Aorta (tissue), 5 donors: ENCODE data around the gene OSBPL5. TPM values are rescaled to one million over a fixed set of nuclear protein-coding genes. Genes with fewer than 3 reads are reported as not detected.
A peak's percentile ranks its signal among the peaks of the same experiment; 100 is the strongest.

Experiments used
- ATAC-seq: fragments of 200-7000 bp; cut with Tn5 transposase; one replicate; pipeline ENCODE4 v1.9.1; 2022; ENCODE audit warnings: moderate library complexity; ENCODE audit not compliant: low FRiP score
- DNase-seq, 2 donors: peaks; one replicate each; pipeline ENCODE4 v3.0.0-alpha.2; 2020
- H3K27ac ChIP-seq, 2 donors: one replicate each; pipeline ENCODE4 v1.5.1; 2013; ENCODE audit warnings: low read length in 2 of 2, mild to moderate bottlenecking in 2 of 2, moderate library complexity in 2 of 2, control low read depth in 1 of 2, inconsistent platforms in 1 of 2, low read depth in 1 of 2
- H3K27me3 ChIP-seq, 2 donors: one replicate each; pipeline ENCODE4 v1.6.1; 2013; ENCODE audit warnings: control low read depth in 1 of 2, low read length in 1 of 2, mild to moderate bottlenecking in 1 of 2, moderate library complexity in 1 of 2; ENCODE audit not compliant: insufficient read depth in 2 of 2, control insufficient read depth in 1 of 2
- H3K36me3 ChIP-seq, 2 donors: one replicate each; pipeline ENCODE4 v1.6.1; 2013; ENCODE audit warnings: control low read depth in 1 of 2, low read length in 1 of 2, mild to moderate bottlenecking in 1 of 2; ENCODE audit not compliant: insufficient read depth in 2 of 2, control insufficient read depth in 1 of 2
- H3K4me1 ChIP-seq, 2 donors: one replicate each; pipeline ENCODE4 v1.6.1; 2013; ENCODE audit warnings: low read length in 2 of 2, control low read depth in 1 of 2, mild to moderate bottlenecking in 1 of 2, moderate library complexity in 1 of 2; ENCODE audit not compliant: insufficient read depth in 2 of 2, control insufficient read depth in 1 of 2
- H3K4me3 ChIP-seq, 2 donors: one replicate each; pipeline ENCODE4 v1.5.1; 2013; ENCODE audit warnings: low read length in 2 of 2, control low read depth in 1 of 2, mild to moderate bottlenecking in 1 of 2
- H3K9me3 ChIP-seq: one replicate; pipeline ENCODE4 v1.6.1; 2013; ENCODE audit warnings: mild to moderate bottlenecking, low read length; ENCODE audit not compliant: control insufficient read depth
- WGBS, 2 donors: extraction: QIAGEN DNeasy Blood & Tissue Kit; methylation state at CpG; one replicate each; pipeline ENCODE4 v1.1.7; 2013; 5-methylcytosine and 5-hydroxymethylcytosine counted together
- intact Hi-C, 2 donors: fragments of 100-400 bp; cut with DNase I; formaldehyde crosslinking; loops; one replicate each; pipeline versions ENCODE4 v1.14.2 to v1.15.0; 2022
- polyA plus RNA-seq, 2 donors: library from polyadenylated mRNA; stranded (reverse); fragments of 200-250 nt; gene quantifications; one replicate each; pipeline ENCODE4 v1.2.3, GENCODE V29; 2013
- total RNA-seq, 2 donors: library from RNA; stranded (reverse); fragmentation: NEBNext Ultra II Directional; extraction: Animal tissue kit (Norgen Biotek cat#: 25700); gene quantifications; one replicate each; pipeline ENCODE4 v1.2.1, GENCODE V29; 2021
- donor health status: healthy with polysubstance abuse.
- donor health status: Bipolar disorder and iron deficiency.
- donor health status: DM: no; HTN: no; CAD: no.
- donor health status: DM: no; HTN: no; CAD: no.
- donor health status: DM: yes; HTN: yes; CAD: no.

Gene OSBPL5
- total and polyA plus RNA-seq, 4 donors: 11.9 to 69.1 (median 56.2) TPM

GRCh38 chr11:3136546-3137455 lies 28.3 kb downstream of the OSBPL5 start:
- DNase-seq: peak; percentile 44 to 67
- WGBS, 2 donors: 91 to 94% methylated on average over 13 of the region's 13 CpGs
- Histone ChIP-seq H3K4me1 (no peaks in the 10 kb centered on the region), H3K27ac (no peak overlapping the region), H3K27me3 (no peaks in the 10 kb centered on the region), H3K4me3 (no peak overlapping the region), H3K9me3 (no peaks in the 10 kb centered on the region), H3K36me3 (no peaks in the 10 kb centered on the region)
- ATAC-seq: no peak
- intact Hi-C loops: no loop called here

GRCh38 chr11:3135481-3136440 lies 29.3 kb downstream of the OSBPL5 start:
- no peaks in the 10 kb centered on the region for H3K4me1 ChIP-seq
- intact Hi-C loops: no loop called here
- 81 to 87% methylated on average over 14 to 15 of the region's 15 CpGs for WGBS, 2 donors
- ATAC-seq (no peak), DNase-seq (peak; percentile 35 to 70)
- no peaks in the 10 kb centered on the region for H3K36me3 ChIP-seq
- no peak overlapping the region for H3K4me3 ChIP-seq
- no peak overlapping the region for H3K27ac ChIP-seq
- H3K9me3 ChIP-seq: no peaks in the 10 kb centered on the region
- no peaks in the 10 kb centered on the region for H3K27me3 ChIP-seq

- intact Hi-C loops: no loop called here
- Histone ChIP-seq H3K4me1 (no peaks in the 10 kb centered on the region), H3K4me3 (no peak overlapping the region), H3K9me3 (no peaks in the 10 kb centered on the region), H3K27me3 (no peaks in the 10 kb centered on the region), H3K36me3 (no peaks in the 10 kb centered on the region), H3K27ac (no peak overlapping the region)
- 81 to 85% methylated on average over 27 of the region's 27 CpGs for WGBS, 2 donors
- peak; percentile 44 to 75 for DNase-seq
- ATAC-seq: no peak
Observed at GRCh38 chr11:3134651-3135480, 30.2 kb downstream of the OSBPL5 start.

GRCh38 chr11:3134218-3134621 lies 30.9 kb downstream of the OSBPL5 start:
- 70 to 76% methylated on average over 4 of the region's 4 CpGs for WGBS, 2 donors
- ATAC-seq (no peak), DNase-seq (peak; percentile 46 to 65)
- no peaks in the 10 kb centered on the region for H3K36me3 ChIP-seq
- no peak overlapping the region for H3K27ac ChIP-seq
- H3K4me3 ChIP-seq: no peak overlapping the region
- no peaks in the 10 kb centered on the region for H3K4me1 ChIP-seq
- intact Hi-C loops: no loop called here
- H3K27me3 ChIP-seq: no peaks in the 10 kb centered on the region
- no peaks in the 10 kb centered on the region for H3K9me3 ChIP-seq

GRCh38 chr11:3133261-3134217 lies 31.6 kb downstream of the OSBPL5 start:
- ATAC-seq (no peak), DNase-seq (peak; percentile 40 to 61)
- Histone ChIP-seq H3K27ac (no peak overlapping the region), H3K4me1 (no peaks in the 10 kb centered on the region), H3K36me3 (no peaks in the 10 kb centered on the region), H3K9me3 (no peaks in the 10 kb centered on the region), H3K27me3 (no peaks in the 10 kb centered on the region), H3K4me3 (no peak overlapping the region)
- 87 to 90% methylated on average over 23 of the region's 23 CpGs for WGBS, 2 donors
- intact Hi-C loops: no loop called here

- Histone ChIP-seq H3K27ac (no peak overlapping the region), H3K4me3 (no peak overlapping the region), H3K9me3 (no peaks in the 10 kb centered on the region), H3K27me3 (no peaks in the 10 kb centered on the region), H3K36me3 (no peaks in the 10 kb centered on the region), H3K4me1 (no peaks in the 10 kb centered on the region)
- WGBS, 2 donors: 87% methylated on average over 8 of the region's 8 CpGs
- intact Hi-C loops: no loop called here
- DNase-seq (peak; percentile 30 to 64), ATAC-seq (no peak)
Observed at GRCh38 chr11:3132831-3133260, 32.3 kb downstream of the OSBPL5 start.

GRCh38 chr11:3132271-3132781 lies 32.8 kb downstream of the OSBPL5 start:
- DNase-seq: peak in 1 of 2 donors; percentile 44

More at GRCh38 chr11:3132271-3132781, 32.8 kb downstream of the OSBPL5 start:
- intact Hi-C loops: no loop called here
- Histone ChIP-seq H3K4me3 (no peak overlapping the region), H3K9me3 (no peaks in the 10 kb centered on the region), H3K27me3 (no peaks in the 10 kb centered on the region), H3K4me1 (no peaks in the 10 kb centered on the region), H3K27ac (no peak overlapping the region), H3K36me3 (no peaks in the 10 kb centered on the region)
- 89 to 91% methylated on average over 11 of the region's 11 CpGs for WGBS, 2 donors
- no peak for ATAC-seq
